Mucosa of descending colon (tissue), 3 donors: ENCODE data around the gene KRT73. TPM values are rescaled to one million over a fixed set of nuclear protein-coding genes. Genes with fewer than 3 reads are reported as not detected.
A peak's percentile ranks its signal among the peaks of the same experiment; 100 is the strongest.

Experiments used
- ATAC-seq: fragments of 200-7000 bp; cut with Tn5 transposase; one replicate; pipeline ENCODE4 v1.9.1; 2020; ENCODE audit warnings: mild to moderate bottlenecking, moderate library complexity
- DNase-seq, 3 donors: peaks; one replicate each; pipeline ENCODE4 v3.0.0-alpha.2; 2020
- H3K36me3 ChIP-seq: fragments of 200-600 bp; one replicate; pipeline ENCODE4 v1.8.0; 2021; ENCODE audit warnings: low read depth, mild to moderate bottlenecking
- H3K4me1 ChIP-seq: fragments of 200-600 bp; one replicate; pipeline ENCODE4 v1.8.0; 2021; ENCODE audit warnings: low read depth, mild to moderate bottlenecking
- H3K4me3 ChIP-seq: fragments of 200-600 bp; one replicate; pipeline ENCODE4 v1.8.0; 2021; ENCODE audit warnings: mild to moderate bottlenecking
- H3K9me3 ChIP-seq: fragments of 200-600 bp; one replicate; pipeline ENCODE4 v1.8.0; 2021; ENCODE audit warnings: mild to moderate bottlenecking
- intact Hi-C, 2 donors: fragments of 100-400 bp; cut with DNase I in 1 of 2; cut with micrococcal nuclease in 1 of 2; formaldehyde crosslinking; loops; one replicate each; pipeline versions ENCODE4 v1.11.0 to v1.11.1; 2022; cut with DNase I, micrococcal nuclease
- total RNA-seq, 3 donors: library from RNA; stranded (reverse); fragmentation: NEBNext Ultra II Directional in 2 of 3; extraction: Animal tissue kit (Norgen Biotek cat#: 25700) in 2 of 3; gene quantifications; one replicate each; pipeline versions ENCODE4 v1.2.1 to v1.2.4, GENCODE V29; 2021 to 2023
- TF ChIP-seq, protein P1 (sequence below): fragments of 200-600 bp; IDR thresholded peaks from one replicate; pipeline ENCODE4 v1.8.0; 2022; ENCODE audit warnings: antibody characterized with exemption, mild to moderate bottlenecking
- donor health status: DM: no; HTN: no; CAD: no; lungs with moderate emphysema.
- donor health status: DM: no; HTN: no; CAD: no.
- donor health status: DM: no; HTN: yes; CAD: no.

Gene KRT73
- total RNA-seq, 3 donors from 2014 or later: not detected

DNA sequence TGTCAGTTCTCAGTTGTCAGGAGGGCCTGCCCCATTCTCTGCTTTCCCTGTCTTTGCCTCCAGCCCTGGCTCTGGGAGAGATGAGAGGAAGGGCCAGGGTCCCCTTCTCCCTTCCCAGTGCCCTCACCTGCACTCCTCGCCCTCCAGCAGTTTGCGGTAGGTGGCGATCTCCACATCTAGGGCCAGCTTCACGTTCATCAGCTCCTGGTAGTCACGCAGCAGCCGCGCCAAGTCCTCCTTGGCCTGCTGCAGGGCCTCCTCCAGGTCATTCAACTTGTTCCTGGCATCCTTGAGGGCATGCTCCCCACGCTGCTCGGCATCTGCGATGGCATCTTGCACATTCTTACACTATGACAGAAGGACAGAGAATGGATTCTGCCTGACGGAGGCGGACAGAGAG is 28.3 kb upstream of the KRT73 start:
- intact Hi-C loops: no loop called here
- ATAC-seq (no peak), DNase-seq (no peak)
- H3K36me3 ChIP-seq: no peaks in the 10 kb centered on the region
- peaks cover 6% of the 10 kb centered on the region for H3K4me1 ChIP-seq
- TF ChIP-seq, protein P1, sequence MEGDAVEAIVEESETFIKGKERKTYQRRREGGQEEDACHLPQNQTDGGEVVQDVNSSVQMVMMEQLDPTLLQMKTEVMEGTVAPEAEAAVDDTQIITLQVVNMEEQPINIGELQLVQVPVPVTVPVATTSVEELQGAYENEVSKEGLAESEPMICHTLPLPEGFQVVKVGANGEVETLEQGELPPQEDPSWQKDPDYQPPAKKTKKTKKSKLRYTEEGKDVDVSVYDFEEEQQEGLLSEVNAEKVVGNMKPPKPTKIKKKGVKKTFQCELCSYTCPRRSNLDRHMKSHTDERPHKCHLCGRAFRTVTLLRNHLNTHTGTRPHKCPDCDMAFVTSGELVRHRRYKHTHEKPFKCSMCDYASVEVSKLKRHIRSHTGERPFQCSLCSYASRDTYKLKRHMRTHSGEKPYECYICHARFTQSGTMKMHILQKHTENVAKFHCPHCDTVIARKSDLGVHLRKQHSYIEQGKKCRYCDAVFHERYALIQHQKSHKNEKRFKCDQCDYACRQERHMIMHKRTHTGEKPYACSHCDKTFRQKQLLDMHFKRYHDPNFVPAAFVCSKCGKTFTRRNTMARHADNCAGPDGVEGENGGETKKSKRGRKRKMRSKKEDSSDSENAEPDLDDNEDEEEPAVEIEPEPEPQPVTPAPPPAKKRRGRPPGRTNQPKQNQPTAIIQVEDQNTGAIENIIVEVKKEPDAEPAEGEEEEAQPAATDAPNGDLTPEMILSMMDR: no peak
- no peak overlapping the region for H3K4me3 ChIP-seq
- no peaks in the 10 kb centered on the region for H3K9me3 ChIP-seq

- TF ChIP-seq, protein P1: no peak
- intact Hi-C loops: no loop called here
- Histone ChIP-seq H3K4me3 (no peak overlapping the region), H3K36me3 (no peaks in the 10 kb centered on the region), H3K4me1 (peaks cover 6% of the 10 kb centered on the region), H3K9me3 (no peaks in the 10 kb centered on the region)
- DNase-seq (no peak), ATAC-seq (peak; percentile 65)
These were observed 27.6 kb upstream of the KRT73 start for GRCh38 chr12:52645982-52646381.

GRCh38 chr12:52645120-52645761 is 26.9 kb upstream of the KRT73 start:
- TF ChIP-seq, protein P1: no peak
- Histone ChIP-seq H3K36me3 (no peaks in the 10 kb centered on the region), H3K4me1 (peaks cover 1% of the 10 kb centered on the region), H3K4me3 (no peak overlapping the region), H3K9me3 (no peaks in the 10 kb centered on the region)
- intact Hi-C loops: no loop called here
- DNase-seq (no peak), ATAC-seq (peak; percentile 74)

DNA sequence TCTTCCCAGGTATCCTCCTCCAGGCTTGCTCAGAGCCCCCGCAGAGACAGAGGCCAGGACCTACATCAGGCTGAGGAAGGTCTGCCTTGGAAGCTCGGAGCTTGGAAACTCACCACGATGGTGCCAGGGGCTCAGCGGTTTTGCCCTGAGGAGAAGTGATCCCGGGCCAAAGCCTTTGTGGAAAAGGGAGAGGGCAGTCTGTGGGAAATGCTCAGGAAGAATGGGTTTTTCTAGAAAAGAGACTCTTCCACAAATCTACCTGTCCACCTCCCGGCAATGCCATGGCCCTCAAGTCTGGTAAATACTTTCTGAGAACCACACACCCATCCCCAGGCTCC is 25.7 kb upstream of the KRT73 start:
- no peak overlapping the region for H3K4me3 ChIP-seq
- no peaks in the 10 kb centered on the region for H3K4me1 ChIP-seq
- no peaks in the 10 kb centered on the region for H3K9me3 ChIP-seq
- H3K36me3 ChIP-seq: no peaks in the 10 kb centered on the region
- no peak for DNase-seq
- ATAC-seq: no peak
- TF ChIP-seq, protein P1: no peak
- intact Hi-C loops: no loop called here

- Histone ChIP-seq H3K36me3 (no peaks in the 10 kb centered on the region), H3K9me3 (no peaks in the 10 kb centered on the region), H3K4me1 (no peaks in the 10 kb centered on the region), H3K4me3 (no peak overlapping the region)
- intact Hi-C loops: no loop called here
- DNase-seq (no peak), ATAC-seq (no peak)
- TF ChIP-seq, protein P1: no peak
These were observed 25.1 kb upstream of the KRT73 start for GRCh38 chr12:52643233-52644077.
